Keratinocyte (primary cell): ENCODE measurements around the gene TMEM186. TPM values are rescaled to one million over a fixed set of nuclear protein-coding genes. Genes with fewer than 3 reads are reported as not detected.

Experiments
- DNase-seq: peaks from one replicate; pipeline ENCODE4 v3.0.0-alpha.2; 2011; ENCODE audit warnings: low read depth, missing footprints, low spot score
- FAIRE-seq: peaks from 2 replicates; lab custom pipeline; 2011; peaks lifted over from hg19 to GRCh38; lab: Jason Lieb, UNC
- H2AFZ ChIP-seq: 2 replicates; pipeline ENCODE4 v1.6.0; 2012; ENCODE audit warnings: low read length, control low read depth, inconsistent platforms; ENCODE audit not compliant: control insufficient read depth
- H3K27ac ChIP-seq: 2 replicates; pipeline ENCODE4 v1.5.1; 2011; ENCODE audit warnings: low read length; ENCODE audit not compliant: control insufficient read depth, insufficient read depth
- H3K27me3 ChIP-seq: 3 replicates; pipeline ENCODE4 v1.6.0; 2011; ENCODE audit warnings: low read length; ENCODE audit not compliant: control insufficient read depth, insufficient read depth; ENCODE audit errors: extremely low read depth
- H3K36me3 ChIP-seq, 2 experiments: 2 replicates in 1 of 2; 3 replicates in 1 of 2; pipeline ENCODE4 v1.5.1; 2011; ENCODE audit warnings: low read length in 2 of 2, mild to moderate bottlenecking in 1 of 2; ENCODE audit not compliant: control insufficient read depth in 2 of 2, insufficient read depth in 2 of 2; ENCODE audit errors: extremely low read depth in 1 of 2
- H3K4me1 ChIP-seq: 3 replicates; pipeline ENCODE4 v1.5.1; 2011; ENCODE audit warnings: low read length; ENCODE audit not compliant: control insufficient read depth, insufficient read depth; ENCODE audit errors: extremely low read depth
- H3K4me2 ChIP-seq: 3 replicates; pipeline ENCODE4 v1.6.0; 2011; ENCODE audit warnings: low read depth, low read length; ENCODE audit not compliant: control insufficient read depth, insufficient read depth; ENCODE audit errors: extremely low read depth
- H3K4me3 ChIP-seq, 3 experiments: fragments of 200-600 bp in 1 of 3; sonication (generic) in 1 of 3; 2 replicates in 2 of 3; 3 replicates in 1 of 3; pipeline ENCODE4 v1.5.1; 2011 to 2016; ENCODE audit warnings: low read length in 3 of 3, mild to moderate bottlenecking in 3 of 3, control low read depth in 2 of 3, inconsistent platforms in 1 of 3, low read depth in 1 of 3, mixed read lengths in 1 of 3, mixed run types in 1 of 3, moderate library complexity in 1 of 3; ENCODE audit not compliant: control insufficient read depth in 2 of 3, insufficient read depth in 2 of 3; ENCODE audit errors: extremely low read depth in 1 of 3
- H3K79me2 ChIP-seq: 2 replicates; pipeline ENCODE4 v1.6.0; 2012; ENCODE audit warnings: low read length; ENCODE audit not compliant: control insufficient read depth, insufficient read depth
- H3K9ac ChIP-seq: 3 replicates; pipeline ENCODE4 v1.6.0; 2011; ENCODE audit warnings: low read length; ENCODE audit not compliant: control insufficient read depth, insufficient read depth; ENCODE audit errors: extremely low read depth
- H3K9me1 ChIP-seq: 3 replicates; pipeline ENCODE4 v1.6.0; 2011; ENCODE audit warnings: low read length; ENCODE audit not compliant: control insufficient read depth, insufficient read depth; ENCODE audit errors: extremely low read depth
- H3K9me3 ChIP-seq: 2 replicates; pipeline ENCODE4 v1.5.1; 2012; ENCODE audit warnings: low read depth, low read length; ENCODE audit not compliant: control insufficient read depth
- H4K20me1 ChIP-seq: 3 replicates; pipeline ENCODE4 v1.6.0; 2011; ENCODE audit warnings: low read length; ENCODE audit not compliant: control insufficient read depth, insufficient read depth; ENCODE audit errors: extremely low read depth
- CTCF ChIP-seq, 3 experiments: IDR thresholded peaks in 1 of 3; conservative IDR thresholded peaks in 1 of 3; optimal IDR thresholded peaks in 1 of 3; 2 replicates in 2 of 3; 3 replicates in 1 of 3; pipeline versions ENCODE3 to v1.5.1; 2011; ENCODE audit warnings: low read length in 3 of 3, mild to moderate bottlenecking in 3 of 3, moderate library complexity in 2 of 3, control low read depth in 1 of 3, inconsistent platforms in 1 of 3; ENCODE audit not compliant: insufficient read depth in 2 of 3; ENCODE audit errors: extremely low read depth in 1 of 3
- EZH2 ChIP-seq: IDR thresholded peaks from one replicate; pipeline ENCODE4 v1.6.1; 2012; ENCODE audit warnings: inconsistent platforms, mild to moderate bottlenecking, low read length, moderate library complexity
- dilution Hi-C: fragments of 300-500 bp; cut with MboI; formaldehyde crosslinking; loops from one replicate; pipeline ENCODE4 v1.7.0; 2020; ENCODE audit warnings: low sequenced_read_pairs; ENCODE audit not compliant: extremely low pct_ligation_motif_present
- polyA plus RNA-seq, 5 experiments: library from polyadenylated mRNA; depleted of rRNA in 3 of 5; stranded (reverse) in 3 of 5; stranded (forward) in 1 of 5; unstranded in 1 of 5; fragments of >200 nt; gene quantifications; 1 replicate in 1 of 5; 2 replicates in 3 of 5; 3 replicates in 1 of 5; pipeline versions ENCODE4 v1.2.1 to v1.2.3, GENCODE V29; 2011 to 2012; ENCODE audit warnings: missing spikeins in 2 of 5, low read depth in 1 of 5, low replicate concordance in 1 of 5

The TMEM186 gene
- polyA plus RNA-seq, 1 donor (not counting 4 experiments of a cell fraction or from before 2014, with no cell fraction given) = 8.1 TPM

GRCh38 chr16:8776129-8776584, 21.3 kb downstream of the TMEM186 start:
- dilution Hi-C loops = no loop called here
- FAIRE-seq (peak; percentile 41), DNase-seq (peak; percentile 56)
- TF ChIP-seq EZH2 (no peak), CTCF (optimal IDR thresholded peaks at IDR 0.05 in 1 of 3, IDR thresholded peaks at IDR 0.05 in 1 of 3, conservative IDR thresholded peaks at IDR 0.05 in 1 of 3; ENCODE audit: extremely low read depth in 1 of 3, insufficient read depth in 2 of 3, low read length in 3 of 3) (no peak)
- Histone ChIP-seq H3K27ac (no peak overlapping the region), H3K36me3 (peaks cover 4 to 5% of the 10 kb centered on the region in 2 experiments), H3K79me2 (no peaks in the 10 kb centered on the region), H3K9me3 (no peaks in the 10 kb centered on the region), H3K4me1 (peaks cover 6% of the 10 kb centered on the region), H2AFZ (no peak overlapping the region), H3K4me2 (peak overlapping the region; percentile 39), H3K4me3 (no peak overlapping the region), H3K9me1 (no peaks in the 10 kb centered on the region), H4K20me1 (no peaks in the 10 kb centered on the region), H3K9ac (no peak overlapping the region), H3K27me3 (no peaks in the 10 kb centered on the region)

GRCh38 chr16:8775359-8775758, 22.1 kb downstream of the TMEM186 start:
- Histone ChIP-seq H3K27ac (no peak overlapping the region), H3K4me3 (no peak overlapping the region), H3K79me2 (no peaks in the 10 kb centered on the region), H3K4me1 (peaks cover 6% of the 10 kb centered on the region), H3K27me3 (no peaks in the 10 kb centered on the region), H3K36me3 (peaks cover 4 to 5% of the 10 kb centered on the region in 2 experiments), H3K9me1 (no peaks in the 10 kb centered on the region), H4K20me1 (no peaks in the 10 kb centered on the region), H3K4me2 (no peak overlapping the region), H3K9ac (no peak overlapping the region), H3K9me3 (no peaks in the 10 kb centered on the region), H2AFZ (no peak overlapping the region)
- DNase-seq (no peak), FAIRE-seq (no peak)
- dilution Hi-C loops = no loop called here
- TF ChIP-seq EZH2 = no peak
- no peak for TF ChIP-seq CTCF (optimal IDR thresholded peaks at IDR 0.05 in 1 of 3, IDR thresholded peaks at IDR 0.05 in 1 of 3, conservative IDR thresholded peaks at IDR 0.05 in 1 of 3; ENCODE audit: extremely low read depth in 1 of 3, insufficient read depth in 2 of 3, low read length in 3 of 3)
